GM12873 (cell line): Measurements from ENCODE around the gene GAL3ST1.

Source experiments
- TF ChIP-seq, protein P1 (sequence below): IDR thresholded peaks from 2 replicates; pipeline ENCODE4 v1.5.1; 2012; ENCODE audit warnings: low read depth, mild to moderate bottlenecking, moderate library complexity, low read length, control low read depth; ENCODE audit not compliant: insufficient read depth; ENCODE audit errors: missing control alignments

GAL3ST1 gene

DNA sequence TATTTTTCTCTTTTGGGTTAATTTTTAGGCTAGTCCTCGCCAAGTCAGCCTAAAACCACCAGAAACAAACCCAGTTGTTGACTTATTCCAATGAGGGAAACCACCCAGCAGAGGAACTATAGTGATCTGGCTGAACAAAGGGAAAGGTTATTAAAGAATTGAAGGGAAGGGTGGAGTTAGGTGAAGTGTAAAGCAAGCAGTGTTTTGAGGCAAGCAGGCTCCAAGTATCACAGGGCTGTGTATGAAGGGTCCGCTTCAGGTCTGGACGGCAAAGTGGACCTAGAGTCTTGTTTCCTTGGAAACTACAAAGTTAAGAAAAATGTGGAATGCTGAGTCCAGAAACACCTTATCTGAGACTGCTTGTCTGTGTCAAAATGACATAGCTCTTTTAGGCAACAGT lies 29.3 kb upstream of the GAL3ST1 start:
- TF ChIP-seq, protein P1, sequence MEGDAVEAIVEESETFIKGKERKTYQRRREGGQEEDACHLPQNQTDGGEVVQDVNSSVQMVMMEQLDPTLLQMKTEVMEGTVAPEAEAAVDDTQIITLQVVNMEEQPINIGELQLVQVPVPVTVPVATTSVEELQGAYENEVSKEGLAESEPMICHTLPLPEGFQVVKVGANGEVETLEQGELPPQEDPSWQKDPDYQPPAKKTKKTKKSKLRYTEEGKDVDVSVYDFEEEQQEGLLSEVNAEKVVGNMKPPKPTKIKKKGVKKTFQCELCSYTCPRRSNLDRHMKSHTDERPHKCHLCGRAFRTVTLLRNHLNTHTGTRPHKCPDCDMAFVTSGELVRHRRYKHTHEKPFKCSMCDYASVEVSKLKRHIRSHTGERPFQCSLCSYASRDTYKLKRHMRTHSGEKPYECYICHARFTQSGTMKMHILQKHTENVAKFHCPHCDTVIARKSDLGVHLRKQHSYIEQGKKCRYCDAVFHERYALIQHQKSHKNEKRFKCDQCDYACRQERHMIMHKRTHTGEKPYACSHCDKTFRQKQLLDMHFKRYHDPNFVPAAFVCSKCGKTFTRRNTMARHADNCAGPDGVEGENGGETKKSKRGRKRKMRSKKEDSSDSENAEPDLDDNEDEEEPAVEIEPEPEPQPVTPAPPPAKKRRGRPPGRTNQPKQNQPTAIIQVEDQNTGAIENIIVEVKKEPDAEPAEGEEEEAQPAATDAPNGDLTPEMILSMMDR: no peak

DNA sequence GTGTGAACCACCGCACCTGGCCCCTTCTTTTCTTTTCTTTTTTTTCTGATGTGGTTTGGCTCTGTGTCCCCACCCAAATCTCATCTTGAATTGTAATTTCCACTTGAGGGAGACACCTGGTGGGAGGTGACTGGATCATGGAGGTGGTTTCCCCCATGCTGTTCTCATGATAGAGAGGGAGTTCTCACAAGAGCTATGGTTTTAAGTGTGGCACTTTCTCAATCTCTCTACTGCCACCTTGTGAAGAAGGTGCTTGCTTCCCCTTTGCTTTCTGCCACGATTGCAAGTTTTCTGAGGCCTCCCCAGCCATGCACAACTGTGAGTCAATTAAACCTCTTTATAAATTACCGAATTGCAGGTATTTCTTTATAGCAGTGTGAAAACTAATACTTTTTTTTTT lies 27.6 kb upstream of the GAL3ST1 start:
- TF ChIP-seq, protein P1: peak; percentile 62

DNA sequence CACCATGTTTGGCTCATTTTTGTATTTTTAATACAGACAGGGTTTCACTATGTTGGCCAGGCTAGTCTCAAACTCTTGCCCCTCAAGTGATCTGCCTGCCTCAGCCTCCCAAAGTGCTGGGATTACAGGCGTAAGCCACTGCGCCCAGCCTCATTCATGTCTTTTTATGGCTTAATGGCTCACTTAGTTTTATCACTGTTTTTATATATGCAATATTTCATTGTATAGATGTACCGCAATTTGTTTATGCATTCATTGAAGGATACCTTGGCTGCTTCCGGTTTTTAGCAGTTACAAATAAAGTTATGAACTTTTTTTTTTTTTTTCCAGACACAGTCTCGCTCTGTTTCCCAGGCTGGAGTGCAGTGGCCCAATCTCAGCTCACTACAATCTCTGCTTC lies 27.0 kb upstream of the GAL3ST1 start:
- TF ChIP-seq, protein P1: no peak

DNA sequence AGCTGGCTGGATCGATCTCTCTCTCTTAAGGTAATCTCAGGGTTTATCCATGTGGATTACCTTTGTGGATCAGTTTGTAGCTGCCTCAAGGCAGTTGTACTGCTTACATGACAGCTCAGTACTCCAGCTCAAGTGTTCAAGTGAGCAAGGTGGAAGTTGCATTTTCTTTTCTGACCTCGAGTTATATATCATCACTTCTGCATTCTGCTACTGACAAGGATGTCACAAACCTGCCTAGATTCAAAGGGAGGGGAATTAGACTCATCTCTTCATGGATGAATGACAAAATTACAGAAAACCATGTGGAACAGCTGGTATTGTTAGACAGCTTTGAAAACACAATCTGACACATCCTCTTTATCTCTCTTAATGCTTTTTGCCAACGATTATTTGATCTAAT lies 26.5 kb upstream of the GAL3ST1 start:
- TF ChIP-seq, protein P1: no peak

DNA sequence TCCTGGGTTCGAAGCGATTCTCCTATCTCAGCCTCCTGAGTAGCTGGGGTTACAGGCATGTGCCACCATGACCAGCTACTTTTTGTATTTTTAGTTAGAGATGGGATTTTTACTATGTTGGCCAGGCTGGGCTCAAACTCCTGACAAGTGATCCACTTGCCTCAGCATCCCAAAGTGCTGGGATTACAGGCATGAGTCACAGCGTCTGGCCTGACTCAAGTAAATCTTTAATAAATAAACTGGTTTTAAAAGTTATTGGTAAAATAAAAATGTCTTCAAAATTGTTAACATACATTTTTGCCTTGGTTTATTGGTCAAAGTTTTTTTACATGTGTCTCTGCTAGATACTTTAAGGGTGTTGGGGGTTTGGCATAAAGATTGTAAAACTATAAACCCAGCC lies 24.5 kb upstream of the GAL3ST1 start:
- TF ChIP-seq, protein P1: no peak

DNA sequence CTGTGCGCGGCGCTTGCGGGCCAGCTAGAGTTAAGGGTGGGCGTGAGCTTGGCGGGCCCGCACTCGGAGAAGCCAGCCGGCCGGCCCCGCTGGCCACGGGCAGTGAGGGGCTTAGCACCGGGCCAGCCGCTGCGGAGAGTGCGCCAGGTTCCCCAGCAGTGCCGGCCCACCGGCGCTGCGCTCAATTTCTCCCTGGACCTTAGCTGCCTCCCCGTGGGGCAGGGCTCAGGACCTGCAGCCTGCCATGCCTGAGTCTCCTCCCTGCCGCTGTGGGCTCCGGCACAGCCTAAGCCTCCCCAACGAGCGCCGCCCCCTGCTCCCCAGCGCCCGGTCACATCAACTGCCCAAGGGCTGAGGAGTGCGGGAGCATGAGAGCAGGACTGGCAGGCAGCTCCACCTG lies 22.4 kb upstream of the GAL3ST1 start:
- TF ChIP-seq, protein P1: no peak

DNA sequence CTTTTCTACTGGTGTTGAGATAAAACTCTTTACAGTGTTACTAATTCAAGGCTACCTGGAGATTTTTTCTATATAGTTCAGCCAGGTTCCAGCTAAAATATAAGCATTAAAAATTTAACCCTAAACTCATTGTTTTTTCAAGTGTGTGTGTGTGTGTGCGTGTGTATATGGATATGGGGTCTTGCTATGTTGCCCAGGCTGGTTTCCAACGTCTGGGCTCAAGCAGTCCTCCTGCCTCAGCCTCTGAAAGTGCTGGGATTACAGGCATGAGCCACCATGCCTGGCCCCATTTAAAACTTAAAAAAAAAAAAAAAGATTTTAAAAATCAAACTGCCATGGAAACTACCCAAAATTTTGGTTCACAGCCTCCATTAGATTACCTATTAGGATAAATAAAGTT lies 21.7 kb upstream of the GAL3ST1 start:
- TF ChIP-seq, protein P1: no peak
